NOMO-1 treated with DMSO at 0.1 percent for 48 hours (cell line): ENCODE measurements around the gene ARFIP2.

Experiments used
- DNase-seq: peaks from one replicate; lab custom pipeline; 2025; ENCODE audit not compliant: unreplicated experiment; lab: John Stamatoyannopoulos, UW

The ARFIP2 gene

GRCh38 chr11:6448574-6448973 lies 32.6 kb downstream of the ARFIP2 start:
- DNase-seq = no peak

GRCh38 chr11:6443269-6444003 lies 37.7 kb downstream of the ARFIP2 start:
- DNase-seq = peak; percentile 26

- no peak for DNase-seq
Measured at GRCh38 chr11:6442441-6442840, 38.7 kb downstream of the ARFIP2 start.

DNA sequence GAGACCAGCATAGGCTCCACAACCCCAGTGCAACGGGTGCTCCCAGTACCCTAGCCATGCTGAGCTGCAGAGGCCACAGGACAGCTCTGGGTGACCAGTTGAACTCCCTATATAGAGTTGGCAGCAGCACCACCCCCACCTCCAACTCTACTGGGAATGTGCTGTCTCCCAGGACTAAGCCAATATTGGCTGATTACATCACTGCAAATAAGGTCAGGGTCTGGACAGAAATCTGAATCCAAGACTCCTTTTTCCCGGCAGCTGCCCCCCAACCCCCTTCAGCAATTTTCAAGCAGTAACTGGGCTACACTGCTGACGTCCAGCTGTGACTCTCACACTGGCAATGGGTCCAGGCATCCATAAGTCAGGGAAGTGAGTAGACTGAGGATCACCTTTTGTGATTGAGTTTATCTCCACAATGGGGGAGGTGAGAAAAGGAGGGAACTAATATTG lies 40.2 kb downstream of the ARFIP2 start, which contains the start of gene HPX:
Gene HPX (minus strand): TSS at position 82 of the 453 bp plus-strand sequence. CDS start 24 bp downstream, at position 58.
- DNase-seq = no peak

- peak; percentile 64 for DNase-seq
Measured at GRCh38 chr11:6438979-6439571, 42.1 kb downstream of the ARFIP2 start.

DNA sequence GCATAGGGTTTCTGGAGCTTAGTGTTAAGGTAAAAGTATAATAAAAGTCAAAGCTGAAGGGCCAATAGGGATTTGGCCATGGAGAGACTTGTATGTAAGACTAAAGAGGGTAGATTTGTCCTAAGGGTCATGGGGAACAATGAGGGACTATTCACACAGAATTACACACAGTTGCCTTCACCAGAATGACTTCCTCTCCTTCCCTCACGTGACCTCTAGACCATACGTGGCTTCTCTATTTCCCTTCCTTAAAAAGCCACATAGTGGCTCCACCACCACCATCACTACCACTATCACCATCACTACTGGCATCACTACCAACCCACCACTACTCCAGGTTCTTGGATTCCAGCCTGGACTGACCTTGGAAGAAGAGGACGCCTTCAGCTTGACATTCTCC lies 43.1 kb downstream of the ARFIP2 start:
- DNase-seq = peak; percentile 63

- no peak for DNase-seq
Measured at GRCh38 chr11:6437423-6437822, 43.7 kb downstream of the ARFIP2 start.

DNA sequence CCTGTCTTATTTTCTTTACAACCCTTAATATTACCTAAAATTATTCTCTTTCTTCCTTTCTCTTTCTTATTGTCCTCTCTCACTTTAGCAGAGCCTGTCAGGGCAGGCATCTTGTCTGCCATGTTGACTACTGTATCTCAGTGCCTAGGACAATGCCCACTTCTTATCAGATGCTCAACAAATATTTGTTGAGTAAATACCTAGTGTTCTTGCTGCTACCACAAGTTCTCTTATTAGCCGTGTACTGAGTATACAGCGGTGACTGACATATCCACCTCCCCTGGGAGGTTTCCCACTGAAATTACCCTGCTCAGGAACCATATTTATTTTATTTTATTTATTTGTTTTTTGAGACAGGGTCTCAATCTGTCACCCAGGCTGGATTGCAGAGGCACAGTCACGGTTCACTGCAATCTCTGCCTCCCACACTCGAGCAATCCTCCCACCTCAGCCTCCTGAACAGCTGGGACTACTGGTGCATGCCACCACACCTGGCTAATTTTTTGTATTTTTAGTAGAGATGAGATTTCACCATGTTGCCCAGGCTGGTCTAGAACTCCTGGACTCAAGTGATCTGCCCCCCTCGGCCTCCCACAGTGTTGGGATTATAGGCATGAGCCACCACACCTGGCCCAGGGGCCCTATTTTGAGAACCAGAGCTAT lies 47.0 kb downstream of the ARFIP2 start:
- no peak for DNase-seq

- no peak for DNase-seq
Measured at GRCh38 chr11:6431861-6432260, 49.3 kb downstream of the ARFIP2 start.

- no peak for DNase-seq
Measured at GRCh38 chr11:6427516-6427915, 53.6 kb downstream of the ARFIP2 start.
